Measurements from ENCODE around the gene RAB34. TPM values are rescaled to one million over a fixed set of nuclear protein-coding genes. Genes with fewer than 3 reads are reported as not detected.

The RAB34 gene
- total RNA-seq, 3 donors from 2014 or later (not counting 1 experiment from before 2014, with no cell fraction given): 3.7 to 12.9 (median 3.8) TPM

DNA sequence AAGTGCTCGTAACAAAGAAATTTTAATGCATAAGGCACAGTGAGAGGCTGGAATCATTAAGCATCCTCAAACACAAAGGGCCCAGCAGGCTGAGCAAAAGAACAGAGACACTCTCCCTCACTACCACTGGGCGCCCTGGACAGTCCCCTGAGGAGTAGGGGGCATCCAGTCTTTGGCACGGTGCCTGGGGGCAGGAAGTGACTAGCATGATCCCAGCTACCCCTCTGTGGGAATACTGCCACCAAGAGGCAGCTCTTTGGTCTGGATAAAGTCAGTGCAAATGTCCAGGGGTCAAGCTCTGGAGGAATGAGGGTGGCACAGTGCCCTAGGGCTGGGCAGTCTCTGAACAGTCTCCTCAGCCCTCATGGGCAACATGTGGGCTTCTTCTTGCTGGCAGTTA is 3.4 kb downstream of the RAB34 start:
- Mint-ChIP-seq H3K4me3 (no peak overlapping the region), H3K27me3 (ENCODE audit: low read depth in 2 of 2) (peaks cover 15 to 27% of the 10 kb centered on the region in 2 donors), H3K4me1 (peaks cover 20 to 33% of the 10 kb centered on the region in 2 donors), H3K36me3 (no peaks in the 10 kb centered on the region), H3K9me3 (no peaks in the 10 kb centered on the region), H3K27ac (no peak overlapping the region)
- no peak overlapping the region for H3K4me3 ChIP-seq (ENCODE audit: low read length)
- TF ChIP-seq, protein P1, sequence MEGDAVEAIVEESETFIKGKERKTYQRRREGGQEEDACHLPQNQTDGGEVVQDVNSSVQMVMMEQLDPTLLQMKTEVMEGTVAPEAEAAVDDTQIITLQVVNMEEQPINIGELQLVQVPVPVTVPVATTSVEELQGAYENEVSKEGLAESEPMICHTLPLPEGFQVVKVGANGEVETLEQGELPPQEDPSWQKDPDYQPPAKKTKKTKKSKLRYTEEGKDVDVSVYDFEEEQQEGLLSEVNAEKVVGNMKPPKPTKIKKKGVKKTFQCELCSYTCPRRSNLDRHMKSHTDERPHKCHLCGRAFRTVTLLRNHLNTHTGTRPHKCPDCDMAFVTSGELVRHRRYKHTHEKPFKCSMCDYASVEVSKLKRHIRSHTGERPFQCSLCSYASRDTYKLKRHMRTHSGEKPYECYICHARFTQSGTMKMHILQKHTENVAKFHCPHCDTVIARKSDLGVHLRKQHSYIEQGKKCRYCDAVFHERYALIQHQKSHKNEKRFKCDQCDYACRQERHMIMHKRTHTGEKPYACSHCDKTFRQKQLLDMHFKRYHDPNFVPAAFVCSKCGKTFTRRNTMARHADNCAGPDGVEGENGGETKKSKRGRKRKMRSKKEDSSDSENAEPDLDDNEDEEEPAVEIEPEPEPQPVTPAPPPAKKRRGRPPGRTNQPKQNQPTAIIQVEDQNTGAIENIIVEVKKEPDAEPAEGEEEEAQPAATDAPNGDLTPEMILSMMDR (IDR thresholded peaks at IDR 0.05): no peak
- H3K4me1 ChIP-seq (ENCODE audit: control insufficient read depth, insufficient read depth, low read length): peaks cover 39% of the 10 kb centered on the region
- H3K9me3 ChIP-seq (ENCODE audit: control insufficient read depth, insufficient read depth, low read length): no peaks in the 10 kb centered on the region
- intact Hi-C loops (cut with micrococcal nuclease): loop anchor here (10.0 kb wide), 1 partner anchor 379 kb away; the partner anchor contains the start of genes IFT20 and TNFAIP1
- WGBS (ENCODE audit: insufficient coverage): 87% methylated on average over 3 of the region's 3 CpGs
- H3K27ac ChIP-seq (ENCODE audit: low read length): no peak overlapping the region
- peaks cover 14% of the 10 kb centered on the region for H3K27me3 ChIP-seq (ENCODE audit: control insufficient read depth, insufficient read depth, low read length)
- no peak for DNase-seq
- no peaks in the 10 kb centered on the region for H3K36me3 ChIP-seq (ENCODE audit: control insufficient read depth, insufficient read depth, low read length)
- ATAC-seq: no peak

DNA sequence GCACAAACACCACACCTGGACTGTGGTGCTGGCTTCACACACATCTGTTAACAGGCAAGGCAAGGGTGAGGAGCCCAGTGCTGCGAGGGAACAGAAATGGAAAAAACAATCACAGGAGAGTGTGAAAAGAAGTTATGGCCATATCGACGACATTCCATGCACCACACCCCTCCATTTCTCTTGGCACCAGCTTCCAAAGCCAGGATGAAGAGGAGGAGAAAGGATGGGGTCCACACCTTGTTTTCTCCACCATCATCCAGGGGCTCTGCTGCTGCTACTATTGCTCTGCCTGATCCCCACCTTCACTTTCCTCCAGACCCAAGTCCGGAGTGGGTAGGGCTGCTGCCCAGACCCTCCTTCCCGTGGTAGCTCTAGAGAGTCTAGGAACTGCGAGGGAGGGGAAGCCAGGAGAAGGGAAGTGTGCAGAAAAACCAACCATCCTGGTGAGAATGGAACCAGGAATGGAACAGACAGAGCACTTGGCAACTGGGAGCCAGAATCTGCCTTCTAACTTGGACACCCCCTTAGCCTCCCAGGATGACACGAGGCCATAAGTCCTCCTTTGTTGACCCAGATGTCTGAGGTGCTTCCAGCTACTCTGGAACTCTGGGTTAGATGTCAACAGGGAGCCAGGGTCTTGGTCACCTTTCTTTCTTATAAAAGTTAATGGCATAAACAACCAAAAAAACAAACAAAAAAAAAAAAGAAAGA is 4.8 kb downstream of the RAB34 start:
- DNase-seq (no peak), ATAC-seq (no peak)
- Histone ChIP-seq H3K4me1 (ENCODE audit: control insufficient read depth, insufficient read depth, low read length) (peaks cover 30% of the 10 kb centered on the region), H3K36me3 (ENCODE audit: control insufficient read depth, insufficient read depth, low read length) (no peaks in the 10 kb centered on the region), H3K27ac (ENCODE audit: low read length) (no peak overlapping the region), H3K9me3 (ENCODE audit: control insufficient read depth, insufficient read depth, low read length) (no peaks in the 10 kb centered on the region), H3K27me3 (ENCODE audit: control insufficient read depth, insufficient read depth, low read length) (peaks cover 14% of the 10 kb centered on the region), H3K4me3 (ENCODE audit: low read length) (no peak overlapping the region)
- Mint-ChIP-seq H3K4me1 (peaks cover 18 to 22% of the 10 kb centered on the region in 2 donors), H3K36me3 (no peaks in the 10 kb centered on the region), H3K27me3 (ENCODE audit: low read depth in 2 of 2) (peaks cover 15 to 18% of the 10 kb centered on the region in 2 donors), H3K9me3 (no peaks in the 10 kb centered on the region), H3K27ac (peak overlapping the region; percentile 80 to 88), H3K4me3 (peak overlapping the region; percentile 93)
- WGBS (ENCODE audit: insufficient coverage): 97% methylated on average over 4 of the region's 7 CpGs
- intact Hi-C loops (cut with micrococcal nuclease): loop anchor here (10.0 kb wide), 1 partner anchor 378 kb away; the partner anchor contains the start of genes IFT20 and TNFAIP1
- TF ChIP-seq, protein P1 (IDR thresholded peaks at IDR 0.05): no peak

DNA sequence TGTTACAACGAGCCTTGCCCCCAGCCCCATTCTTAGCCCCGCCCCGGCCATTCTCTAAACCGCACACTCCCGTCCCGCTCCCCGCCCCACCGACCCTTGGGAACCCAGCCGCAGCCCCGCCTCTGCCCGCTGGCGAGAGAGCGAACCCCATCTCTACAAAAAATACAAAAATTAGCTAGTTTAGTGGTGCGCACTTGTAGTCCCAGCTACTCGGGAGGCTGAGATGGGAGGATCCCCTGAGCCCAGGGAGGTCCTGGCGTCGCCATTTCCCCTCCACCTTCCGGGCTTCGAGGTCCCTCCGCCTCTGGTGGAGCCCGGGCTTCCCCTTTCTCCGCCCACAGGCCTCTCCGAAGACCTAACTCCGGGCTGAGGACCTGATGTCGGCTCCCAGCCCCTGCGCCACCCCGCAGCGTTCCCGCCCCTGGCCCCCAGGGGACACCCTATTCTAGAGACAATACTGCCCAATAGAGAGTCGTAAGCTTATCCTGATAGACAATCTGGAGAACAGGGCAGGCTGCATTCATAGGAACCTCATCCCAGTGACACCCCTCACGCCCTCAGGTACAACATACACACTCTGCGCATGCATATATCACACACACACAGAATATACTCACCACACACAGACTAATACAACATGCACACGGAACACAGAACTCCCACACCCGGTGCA is 5.5 kb downstream of the RAB34 start:
- H3K4me3 ChIP-seq (ENCODE audit: low read length): peak overlapping the region; percentile 62
- H3K9me3 Mint-ChIP-seq: no peaks in the 10 kb centered on the region
- DNase-seq (peak; percentile 41 to 80), ATAC-seq (peak; percentile 33 to 55 (median 50))
- no peaks in the 10 kb centered on the region for H3K9me3 ChIP-seq (ENCODE audit: control insufficient read depth, insufficient read depth, low read length)
- TF ChIP-seq, protein P1 (IDR thresholded peaks at IDR 0.05): no peak
- peaks cover 18 to 20% of the 10 kb centered on the region in 2 donors for H3K4me1 Mint-ChIP-seq
- intact Hi-C loops (cut with micrococcal nuclease): loop anchor here (10.0 kb wide), 1 partner anchor 377 kb away; the partner anchor contains the start of genes IFT20 and TNFAIP1
- peaks cover 26% of the 10 kb centered on the region for H3K4me1 ChIP-seq (ENCODE audit: control insufficient read depth, insufficient read depth, low read length)
- H3K27me3 Mint-ChIP-seq (ENCODE audit: low read depth in 2 of 2): peaks cover 15 to 17% of the 10 kb centered on the region in 2 donors
- peak overlapping the region; percentile 93 for H3K4me3 Mint-ChIP-seq
- no peaks in the 10 kb centered on the region for H3K36me3 ChIP-seq (ENCODE audit: control insufficient read depth, insufficient read depth, low read length)
- peak overlapping the region; percentile 80 to 88 for H3K27ac Mint-ChIP-seq
- H3K27me3 ChIP-seq (ENCODE audit: control insufficient read depth, insufficient read depth, low read length): peaks cover 10% of the 10 kb centered on the region
- WGBS (ENCODE audit: insufficient coverage): 12% methylated on average over 34 of the region's 34 CpGs
- no peaks in the 10 kb centered on the region for H3K36me3 Mint-ChIP-seq
- peak overlapping the region; percentile 82 for H3K27ac ChIP-seq (ENCODE audit: low read length)

All from natural killer cell (primary cell).